ENCODE results near the gene ATOH1. TPM values are rescaled to one million over a fixed set of nuclear protein-coding genes. Genes with fewer than 3 reads are reported as not detected.

ATOH1 gene
- polyA plus RNA-seq, 2 donors: 0.04 TPM; not detected in 1

- Histone ChIP-seq H3K4me1 (ENCODE audit: control insufficient read depth in 2 of 2, insufficient read depth in 2 of 2, low read length in 1 of 2) (no peaks in the 10 kb centered on the region), H3K9me3 (ENCODE audit: control insufficient read depth in 2 of 2, insufficient read depth in 1 of 2, low read depth in 1 of 2, low read length in 1 of 2) (no peaks in the 10 kb centered on the region), H3K4me3 (ENCODE audit: low read depth in 1 of 2, low read length in 2 of 2) (no peak overlapping the region), H3K27me3 (ENCODE audit: control insufficient read depth in 1 of 2, insufficient read depth in 2 of 2, low read length in 2 of 2) (no peaks in the 10 kb centered on the region), H3K36me3 (ENCODE audit: control insufficient read depth in 2 of 2, insufficient read depth in 2 of 2, low read length in 1 of 2) (no peaks in the 10 kb centered on the region), H3K27ac (ENCODE audit: low read depth in 2 of 2, low read length in 1 of 2) (no peak overlapping the region)
- 88 to 93% methylated on average over 2 of the region's 2 CpGs for WGBS, 2 donors
Measured at GRCh38 chr4:93865650-93866049, 37.1 kb downstream of the ATOH1 start.

DNA sequence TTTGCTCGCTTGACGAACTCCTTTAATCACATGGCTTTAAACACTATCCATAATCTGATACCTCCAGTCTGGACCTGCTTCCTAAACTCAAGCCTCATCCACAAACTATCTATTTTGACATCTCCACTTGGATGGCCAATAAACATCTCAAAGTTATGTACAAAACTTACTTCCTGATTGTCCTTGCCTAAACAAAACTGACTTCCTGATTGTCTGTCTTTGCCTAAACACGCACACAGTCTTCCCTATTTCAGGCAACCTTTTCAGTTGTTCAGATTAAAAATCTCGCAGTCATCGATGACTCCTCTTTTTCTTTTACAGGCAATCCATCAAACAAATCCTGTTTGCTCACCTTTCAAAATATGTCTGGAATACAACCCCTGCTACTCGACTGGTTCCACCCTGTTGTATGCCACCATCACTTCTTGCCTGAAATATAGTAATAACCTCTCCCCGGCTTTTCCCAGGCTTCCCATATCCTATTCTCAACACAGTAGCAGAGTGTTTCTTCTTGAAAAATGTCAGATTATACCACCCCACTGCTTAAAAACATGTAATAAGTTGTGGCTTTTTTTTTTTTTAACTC, 39.0 kb downstream of the ATOH1 start:
- Histone ChIP-seq H3K4me1 (ENCODE audit: control insufficient read depth in 2 of 2, insufficient read depth in 2 of 2, low read length in 1 of 2) (no peaks in the 10 kb centered on the region), H3K4me3 (ENCODE audit: low read depth in 1 of 2, low read length in 2 of 2) (no peak overlapping the region), H3K36me3 (ENCODE audit: control insufficient read depth in 2 of 2, insufficient read depth in 2 of 2, low read length in 1 of 2) (no peaks in the 10 kb centered on the region), H3K27me3 (ENCODE audit: control insufficient read depth in 1 of 2, insufficient read depth in 2 of 2, low read length in 2 of 2) (no peaks in the 10 kb centered on the region), H3K9me3 (ENCODE audit: control insufficient read depth in 2 of 2, insufficient read depth in 1 of 2, low read depth in 1 of 2, low read length in 1 of 2) (no peaks in the 10 kb centered on the region), H3K27ac (ENCODE audit: low read depth in 2 of 2, low read length in 1 of 2) (no peak overlapping the region)
- 61 to 66% methylated on average over 7 of the region's 7 CpGs for WGBS, 2 donors

- H3K4me1 ChIP-seq (ENCODE audit: control insufficient read depth in 2 of 2, insufficient read depth in 2 of 2, low read length in 1 of 2): no peaks in the 10 kb centered on the region
- no peaks in the 10 kb centered on the region for H3K27me3 ChIP-seq (ENCODE audit: control insufficient read depth in 1 of 2, insufficient read depth in 2 of 2, low read length in 2 of 2)
- WGBS, 2 donors: 77 to 86% methylated on average over 6 of the region's 6 CpGs
- no peak overlapping the region for H3K4me3 ChIP-seq (ENCODE audit: low read depth in 1 of 2, low read length in 2 of 2)
- H3K27ac ChIP-seq (ENCODE audit: low read depth in 2 of 2, low read length in 1 of 2): no peak overlapping the region
- H3K9me3 ChIP-seq (ENCODE audit: control insufficient read depth in 2 of 2, insufficient read depth in 1 of 2, low read depth in 1 of 2, low read length in 1 of 2): no peaks in the 10 kb centered on the region
- no peaks in the 10 kb centered on the region for H3K36me3 ChIP-seq (ENCODE audit: control insufficient read depth in 2 of 2, insufficient read depth in 2 of 2, low read length in 1 of 2)
Measured at GRCh38 chr4:93870876-93871458, 42.4 kb downstream of the ATOH1 start.

GRCh38 chr4:93876754-93877153, 48.2 kb downstream of the ATOH1 start:
- Histone ChIP-seq H3K27ac (ENCODE audit: low read depth in 2 of 2, low read length in 1 of 2) (no peak overlapping the region), H3K4me1 (ENCODE audit: control insufficient read depth in 2 of 2, insufficient read depth in 2 of 2, low read length in 1 of 2) (no peaks in the 10 kb centered on the region), H3K4me3 (ENCODE audit: low read depth in 1 of 2, low read length in 2 of 2) (no peak overlapping the region), H3K36me3 (ENCODE audit: control insufficient read depth in 2 of 2, insufficient read depth in 2 of 2, low read length in 1 of 2) (no peaks in the 10 kb centered on the region), H3K9me3 (ENCODE audit: control insufficient read depth in 2 of 2, insufficient read depth in 1 of 2, low read depth in 1 of 2, low read length in 1 of 2) (no peaks in the 10 kb centered on the region), H3K27me3 (ENCODE audit: control insufficient read depth in 1 of 2, insufficient read depth in 2 of 2, low read length in 2 of 2) (no peaks in the 10 kb centered on the region)
- 41 to 50% methylated on average over 1 of the region's 1 CpG for WGBS, 2 donors

- Histone ChIP-seq H3K36me3 (ENCODE audit: control insufficient read depth in 2 of 2, insufficient read depth in 2 of 2, low read length in 1 of 2) (no peaks in the 10 kb centered on the region), H3K27me3 (ENCODE audit: control insufficient read depth in 1 of 2, insufficient read depth in 2 of 2, low read length in 2 of 2) (no peaks in the 10 kb centered on the region), H3K4me1 (ENCODE audit: control insufficient read depth in 2 of 2, insufficient read depth in 2 of 2, low read length in 1 of 2) (no peaks in the 10 kb centered on the region), H3K27ac (ENCODE audit: low read depth in 2 of 2, low read length in 1 of 2) (no peak overlapping the region), H3K9me3 (ENCODE audit: control insufficient read depth in 2 of 2, insufficient read depth in 1 of 2, low read depth in 1 of 2, low read length in 1 of 2) (no peaks in the 10 kb centered on the region), H3K4me3 (ENCODE audit: low read depth in 1 of 2, low read length in 2 of 2) (no peak overlapping the region)
- 52 to 70% methylated on average over 1 of the region's 1 CpG for WGBS, 2 donors
Measured at GRCh38 chr4:93878566-93878965, 50.0 kb downstream of the ATOH1 start.

DNA sequence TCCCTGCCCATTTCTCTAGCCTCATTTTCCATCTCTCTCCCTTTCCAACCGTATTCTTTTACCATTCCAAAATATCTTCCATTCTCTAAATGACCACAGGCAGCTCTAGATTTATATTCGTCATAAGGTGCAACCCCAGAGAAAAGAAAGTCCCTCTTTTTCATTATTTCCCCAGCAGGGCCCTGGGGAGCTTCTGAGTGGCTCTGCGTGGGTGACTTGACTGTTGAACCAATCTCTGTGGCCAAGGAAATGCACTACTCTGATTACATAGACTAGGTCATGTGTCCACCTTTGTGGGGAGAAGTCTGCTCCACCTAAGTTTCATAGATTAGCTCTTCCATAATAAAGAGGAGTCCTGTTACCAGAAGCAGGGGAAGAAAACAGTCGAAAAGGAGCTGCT, 51.4 kb downstream of the ATOH1 start:
- H3K4me1 ChIP-seq (ENCODE audit: control insufficient read depth in 2 of 2, insufficient read depth in 2 of 2, low read length in 1 of 2): no peaks in the 10 kb centered on the region
- no peak overlapping the region for H3K27ac ChIP-seq (ENCODE audit: low read depth in 2 of 2, low read length in 1 of 2)
- WGBS, 2 donors: 80 to 84% methylated on average over 4 of the region's 4 CpGs
- H3K4me3 ChIP-seq (ENCODE audit: low read depth in 1 of 2, low read length in 2 of 2): no peak overlapping the region
- no peaks in the 10 kb centered on the region for H3K27me3 ChIP-seq (ENCODE audit: control insufficient read depth in 1 of 2, insufficient read depth in 2 of 2, low read length in 2 of 2)
- no peaks in the 10 kb centered on the region for H3K36me3 ChIP-seq (ENCODE audit: control insufficient read depth in 2 of 2, insufficient read depth in 2 of 2, low read length in 1 of 2)
- no peaks in the 10 kb centered on the region for H3K9me3 ChIP-seq (ENCODE audit: control insufficient read depth in 2 of 2, insufficient read depth in 1 of 2, low read depth in 1 of 2, low read length in 1 of 2)
